Astrocyte (in vitro differentiated cells and primary cell): ENCODE measurements around the gene MATN1. TPM values are rescaled to one million over a fixed set of nuclear protein-coding genes. Genes with fewer than 3 reads are reported as not detected.

Experiments
- DNase-seq: peaks from one replicate; pipeline ENCODE4 v3.0.0-alpha.2; 2010; ENCODE audit warnings: low read depth
- FAIRE-seq: peaks from 2 replicates; lab custom pipeline; 2011; peaks lifted over from hg19 to GRCh38; lab: Jason Lieb, UNC
- H2AFZ ChIP-seq: 2 replicates; pipeline ENCODE4 v1.6.0; 2012; ENCODE audit warnings: low read depth, low read length, inconsistent platforms
- H3K27ac ChIP-seq: 2 replicates; pipeline ENCODE4 v1.5.1; 2011; ENCODE audit warnings: low read depth, low read length, inconsistent platforms
- H3K27me3 ChIP-seq: 2 replicates; pipeline ENCODE4 v1.6.0; 2011; ENCODE audit warnings: low read length, inconsistent platforms; ENCODE audit not compliant: insufficient read depth
- H3K36me3 ChIP-seq: 2 replicates; pipeline ENCODE4 v1.5.1; 2011; ENCODE audit warnings: low read length, inconsistent platforms; ENCODE audit not compliant: insufficient read depth
- H3K4me1 ChIP-seq: 2 replicates; pipeline ENCODE4 v1.5.1; 2011; ENCODE audit warnings: low read length, inconsistent platforms; ENCODE audit not compliant: insufficient read depth
- H3K4me2 ChIP-seq: 2 replicates; pipeline ENCODE4 v1.6.0; 2012; ENCODE audit warnings: low read length, inconsistent platforms
- H3K4me3 ChIP-seq: 2 replicates; pipeline ENCODE4 v1.5.1; 2011; ENCODE audit warnings: low read depth, mild to moderate bottlenecking, low read length, inconsistent platforms; ENCODE audit not compliant: insufficient read depth
- H3K79me2 ChIP-seq: 2 replicates; pipeline ENCODE4 v1.6.0; 2012; ENCODE audit warnings: mild to moderate bottlenecking, low read length, inconsistent platforms; ENCODE audit not compliant: insufficient read depth
- H3K9ac ChIP-seq: 2 replicates; pipeline ENCODE4 v1.6.0; 2012; ENCODE audit warnings: mild to moderate bottlenecking, low read length, inconsistent platforms
- H3K9me3 ChIP-seq: 2 replicates; pipeline ENCODE4 v1.5.1; 2012; ENCODE audit warnings: low read depth, mild to moderate bottlenecking, low read length, inconsistent platforms; ENCODE audit not compliant: insufficient read depth
- H4K20me1 ChIP-seq: 2 replicates; pipeline ENCODE4 v1.6.0; 2012; ENCODE audit warnings: low read length, inconsistent platforms; ENCODE audit not compliant: insufficient read depth
- H3K27ac Mint-ChIP-seq: one replicate; pipeline ENCODE4 v1.8.0; 2021; ENCODE audit warnings: mild to moderate bottlenecking, mixed read lengths; ENCODE audit not compliant: unreplicated experiment
- H3K27me3 Mint-ChIP-seq: one replicate; pipeline ENCODE4 v1.8.0; 2021; ENCODE audit warnings: low read depth, mixed read lengths; ENCODE audit not compliant: unreplicated experiment
- H3K36me3 Mint-ChIP-seq: one replicate; pipeline ENCODE4 v1.8.0; 2021; ENCODE audit warnings: low read depth, mixed read lengths; ENCODE audit not compliant: unreplicated experiment
- H3K4me1 Mint-ChIP-seq: one replicate; pipeline ENCODE4 v1.8.0; 2021; ENCODE audit warnings: low read depth, mixed read lengths; ENCODE audit not compliant: unreplicated experiment
- H3K4me3 Mint-ChIP-seq: one replicate; pipeline ENCODE4 v1.8.0; 2021; ENCODE audit warnings: mild to moderate bottlenecking, moderate library complexity, mixed read lengths; ENCODE audit not compliant: unreplicated experiment
- H3K9me3 Mint-ChIP-seq: one replicate; pipeline ENCODE4 v1.8.0; 2021; ENCODE audit warnings: mild to moderate bottlenecking, mixed read lengths; ENCODE audit not compliant: unreplicated experiment
- EZH2 ChIP-seq: IDR thresholded peaks from 2 replicates; pipeline ENCODE4 v1.6.1; 2012; ENCODE audit warnings: mild to moderate bottlenecking, low read length, inconsistent platforms; ENCODE audit not compliant: insufficient read depth
- total RNA-seq: library from RNA; stranded (reverse); gene quantifications from 2 replicates; pipeline ENCODE4 v1.2.1, GENCODE V29; 2021
- TF ChIP-seq, protein P1 (sequence below): IDR thresholded peaks from 2 replicates; pipeline ENCODE4 v1.5.1; 2011; ENCODE audit warnings: low read depth, mild to moderate bottlenecking, inconsistent platforms, low read length, moderate library complexity; ENCODE audit not compliant: insufficient read depth

Gene MATN1
- total RNA-seq, 1 donor from 2014 or later = 0.32 TPM

DNA sequence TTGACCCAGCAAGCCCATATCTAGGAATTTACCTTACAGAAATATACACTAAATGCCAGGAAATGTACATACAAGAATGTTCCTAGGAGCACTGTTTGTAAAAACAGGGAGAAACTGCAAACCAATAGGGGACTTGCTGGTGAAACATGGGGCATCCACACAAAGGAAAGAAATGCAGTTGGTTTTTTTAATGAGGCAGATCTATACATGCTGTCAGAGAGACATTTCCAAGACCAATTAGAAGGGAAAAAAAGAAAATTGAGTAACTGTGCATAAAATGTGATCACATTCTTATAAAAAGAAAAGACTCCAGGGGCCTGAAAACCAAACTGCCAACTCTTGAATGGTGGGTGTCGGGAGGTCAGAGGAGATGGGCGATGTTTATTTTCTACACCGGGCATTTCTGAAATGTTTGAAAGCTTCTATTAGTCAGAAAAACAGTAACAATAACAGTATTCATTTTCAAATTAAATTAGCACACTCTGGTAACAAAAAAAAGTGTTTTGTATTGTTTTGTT is 56.6 kb downstream of the MATN1 start:
- no peak for DNase-seq
- Mint-ChIP-seq H3K4me3 (no peak overlapping the region), H3K36me3 (no peaks in the 10 kb centered on the region), H3K27me3 (peaks cover 30% of the 10 kb centered on the region), H3K27ac (no peak overlapping the region), H3K9me3 (no peaks in the 10 kb centered on the region), H3K4me1 (peaks cover 1% of the 10 kb centered on the region)
- no peaks in the 10 kb centered on the region for H3K9me3 ChIP-seq
- peaks cover 9% of the 10 kb centered on the region for H3K4me1 ChIP-seq
- H3K9ac ChIP-seq = no peak overlapping the region
- H4K20me1 ChIP-seq = no peaks in the 10 kb centered on the region
- no peak overlapping the region for H2AFZ ChIP-seq
- H3K4me2 ChIP-seq = no peak overlapping the region
- TF ChIP-seq, protein P1, sequence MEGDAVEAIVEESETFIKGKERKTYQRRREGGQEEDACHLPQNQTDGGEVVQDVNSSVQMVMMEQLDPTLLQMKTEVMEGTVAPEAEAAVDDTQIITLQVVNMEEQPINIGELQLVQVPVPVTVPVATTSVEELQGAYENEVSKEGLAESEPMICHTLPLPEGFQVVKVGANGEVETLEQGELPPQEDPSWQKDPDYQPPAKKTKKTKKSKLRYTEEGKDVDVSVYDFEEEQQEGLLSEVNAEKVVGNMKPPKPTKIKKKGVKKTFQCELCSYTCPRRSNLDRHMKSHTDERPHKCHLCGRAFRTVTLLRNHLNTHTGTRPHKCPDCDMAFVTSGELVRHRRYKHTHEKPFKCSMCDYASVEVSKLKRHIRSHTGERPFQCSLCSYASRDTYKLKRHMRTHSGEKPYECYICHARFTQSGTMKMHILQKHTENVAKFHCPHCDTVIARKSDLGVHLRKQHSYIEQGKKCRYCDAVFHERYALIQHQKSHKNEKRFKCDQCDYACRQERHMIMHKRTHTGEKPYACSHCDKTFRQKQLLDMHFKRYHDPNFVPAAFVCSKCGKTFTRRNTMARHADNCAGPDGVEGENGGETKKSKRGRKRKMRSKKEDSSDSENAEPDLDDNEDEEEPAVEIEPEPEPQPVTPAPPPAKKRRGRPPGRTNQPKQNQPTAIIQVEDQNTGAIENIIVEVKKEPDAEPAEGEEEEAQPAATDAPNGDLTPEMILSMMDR = no peak
- TF ChIP-seq EZH2 = no peak
- no peaks in the 10 kb centered on the region for H3K79me2 ChIP-seq
- peaks cover 2% of the 10 kb centered on the region for H3K27me3 ChIP-seq
- FAIRE-seq = no peak
- no peak overlapping the region for H3K4me3 ChIP-seq
- no peak overlapping the region for H3K27ac ChIP-seq
- H3K36me3 ChIP-seq = no peaks in the 10 kb centered on the region

DNA sequence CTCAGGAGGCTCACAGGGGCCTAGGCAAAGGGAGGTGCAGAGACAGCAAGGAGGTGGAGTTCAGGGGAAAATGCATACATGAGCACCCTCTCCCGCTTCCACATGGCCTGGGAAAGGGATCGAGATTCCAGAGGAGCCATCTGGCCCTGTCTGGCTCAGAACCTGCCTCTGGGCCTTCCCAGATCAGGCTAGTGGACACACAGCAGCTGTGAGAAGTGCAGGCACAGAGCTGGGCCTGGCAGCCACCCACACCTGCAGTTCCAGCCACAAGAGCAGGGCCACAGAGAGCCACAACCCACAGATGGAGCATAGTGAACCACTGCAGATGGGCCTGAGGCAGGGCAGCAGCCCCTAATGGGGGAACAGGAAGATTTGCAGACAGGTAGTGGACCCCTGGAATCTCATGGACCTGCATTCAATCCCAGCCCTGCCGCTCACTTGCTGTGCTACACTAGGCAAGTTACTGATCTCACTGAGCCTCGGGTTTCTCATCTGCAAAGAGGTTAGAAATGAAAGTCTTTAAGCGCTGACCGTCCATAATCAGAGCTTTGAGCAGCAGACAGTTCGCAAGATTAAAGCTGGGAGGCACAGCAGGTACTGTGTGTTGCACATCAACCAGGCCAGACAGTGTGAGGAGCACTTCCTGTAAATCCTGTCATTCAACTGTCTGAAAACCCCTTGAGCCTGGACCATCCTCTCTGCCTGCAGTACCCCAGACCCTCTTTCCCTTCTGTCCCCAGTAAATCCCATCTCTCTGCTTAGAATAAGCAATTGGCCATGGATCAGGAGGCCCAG is 58.0 kb downstream of the MATN1 start:
- DNase-seq (no peak), FAIRE-seq (no peak)
- Mint-ChIP-seq H3K4me3 (no peak overlapping the region), H3K27me3 (peaks cover 36% of the 10 kb centered on the region), H3K36me3 (no peaks in the 10 kb centered on the region), H3K9me3 (no peaks in the 10 kb centered on the region), H3K4me1 (peaks cover 1% of the 10 kb centered on the region), H3K27ac (no peak overlapping the region)
- TF ChIP-seq, protein P1 = no peak
- TF ChIP-seq EZH2 = no peak
- Histone ChIP-seq H3K27ac (no peak overlapping the region), H3K4me3 (no peak overlapping the region), H3K79me2 (no peaks in the 10 kb centered on the region), H3K36me3 (no peaks in the 10 kb centered on the region), H3K4me1 (peaks cover 7% of the 10 kb centered on the region), H3K27me3 (peaks cover 6% of the 10 kb centered on the region), H4K20me1 (no peaks in the 10 kb centered on the region), H3K9me3 (no peaks in the 10 kb centered on the region), H3K4me2 (no peak overlapping the region), H3K9ac (no peak overlapping the region), H2AFZ (no peak overlapping the region)

DNA sequence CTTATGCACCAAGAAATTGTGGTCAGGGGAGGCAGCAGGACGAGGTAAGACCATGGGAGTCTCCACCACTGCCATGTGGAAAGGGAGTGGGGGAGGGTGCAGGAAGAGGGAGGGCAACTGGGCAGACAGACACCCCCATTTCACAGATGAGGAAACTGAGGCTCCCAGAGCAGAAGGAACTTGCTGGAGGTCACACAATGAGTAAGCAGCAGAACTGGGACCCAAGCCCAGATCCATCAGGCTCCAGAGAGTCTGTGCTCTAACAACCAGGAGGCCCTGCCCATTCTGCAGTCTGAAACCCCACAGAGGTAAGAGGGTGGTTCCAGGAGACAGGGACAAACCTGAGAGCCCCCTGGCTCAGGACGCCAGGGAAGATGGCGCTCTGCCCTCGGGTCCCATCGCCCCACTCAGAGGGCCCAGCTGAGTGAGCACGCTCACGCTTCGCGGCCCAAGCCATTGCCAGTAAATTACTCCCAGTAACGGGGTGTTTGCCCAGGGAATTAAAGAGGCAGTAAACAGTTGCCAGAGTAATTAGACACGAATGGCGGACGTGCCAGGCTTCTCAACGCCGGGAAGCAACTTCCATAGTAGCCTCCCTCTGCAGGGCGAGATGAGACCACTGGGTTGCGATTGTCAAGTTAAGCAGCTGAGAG is 59.2 kb downstream of the MATN1 start:
- H3K79me2 ChIP-seq = no peaks in the 10 kb centered on the region
- H3K36me3 Mint-ChIP-seq = no peaks in the 10 kb centered on the region
- H3K27me3 ChIP-seq = peaks cover 8% of the 10 kb centered on the region
- no peak overlapping the region for H3K4me2 ChIP-seq
- H2AFZ ChIP-seq = no peak overlapping the region
- no peak overlapping the region for H3K4me3 ChIP-seq
- H3K4me1 Mint-ChIP-seq = peaks cover 1% of the 10 kb centered on the region
- H3K4me1 ChIP-seq = peaks cover 2% of the 10 kb centered on the region
- H3K27ac Mint-ChIP-seq = no peak overlapping the region
- H3K9me3 Mint-ChIP-seq = no peaks in the 10 kb centered on the region
- H3K4me3 Mint-ChIP-seq = no peak overlapping the region
- H3K9me3 ChIP-seq = no peaks in the 10 kb centered on the region
- no peak overlapping the region for H3K9ac ChIP-seq
- no peaks in the 10 kb centered on the region for H4K20me1 ChIP-seq
- H3K27me3 Mint-ChIP-seq = peaks cover 40% of the 10 kb centered on the region
- no peak overlapping the region for H3K27ac ChIP-seq
- DNase-seq (no peak), FAIRE-seq (no peak)
- TF ChIP-seq EZH2 = no peak
- TF ChIP-seq, protein P1 = no peak
- no peaks in the 10 kb centered on the region for H3K36me3 ChIP-seq
